PC-3 (cell line): ENCODE results near the gene USP11. TPM values are rescaled to one million over a fixed set of nuclear protein-coding genes. Genes with fewer than 3 reads are reported as not detected.
A peak's percentile ranks its signal among the peaks of the same experiment; 100 is the strongest.

ENCODE experiments used
- ATAC-seq: fragments of 200-7000 bp; cut with Tn5 transposase; 2 replicates; pipeline ENCODE4 v1.9.1; 2020; ENCODE audit warnings: mild to moderate bottlenecking, moderate library complexity
- BruUV-seq: library from RNA; stranded (reverse); fragments of 400-500 nt; replicated peaks from 2 replicates; lab custom pipeline; 2021; lab: Mats Ljungman, UMichigan
- CTCF ChIA-PET: fragments of 300-600 bp; sonication (Branson Sonifier 250); formaldehyde crosslinking; loops from one replicate; lab custom pipeline; 2022; ENCODE audit warnings: antibody characterized with exemption; lab: Charles Lee
- POLR2A ChIA-PET: fragments of 300-600 bp; sonication (Branson Sonifier 250); formaldehyde crosslinking; loops from one replicate; lab custom pipeline; 2022; ENCODE audit warnings: antibody characterized with exemption; ENCODE audit not compliant: unreplicated experiment; lab: Charles Lee
- DNase-seq: peaks from one replicate; pipeline ENCODE4 v3.0.0-alpha.2; 2015
- H2AFZ ChIP-seq: fragments of 300-600 bp; sonication (generic); 2 replicates; pipeline ENCODE4 v1.6.0; 2016; ENCODE audit warnings: antibody characterized with exemption, low read length
- H3F3A ChIP-seq: fragments of 300-600 bp; sonication (generic); one replicate; pipeline ENCODE4 v1.6.0; 2017; ENCODE audit warnings: antibody characterized with exemption, low read length, control low read depth, mild to moderate bottlenecking; ENCODE audit not compliant: unreplicated experiment
- H3K27ac ChIP-seq: fragments of 300-600 bp; sonication (generic); 2 replicates; pipeline ENCODE4 v1.5.1; 2016; ENCODE audit warnings: mild to moderate bottlenecking, low read length
- H3K27me3 ChIP-seq: fragments of 300-600 bp; sonication (generic); 2 replicates; pipeline ENCODE4 v1.6.1; 2016; ENCODE audit warnings: low read length, mixed read lengths
- H3K36me3 ChIP-seq: fragments of 300-600 bp; sonication (generic); 2 replicates; pipeline ENCODE4 v1.6.1; 2016; ENCODE audit warnings: low read depth, mixed run types, low read length, mixed read lengths
- H3K4me1 ChIP-seq: fragments of 300-600 bp; sonication (generic); 2 replicates; pipeline ENCODE4 v1.5.1; 2016; ENCODE audit warnings: low read length; ENCODE audit not compliant: insufficient read depth
- H3K4me2 ChIP-seq: fragments of 300-600 bp; sonication (generic); 2 replicates; pipeline ENCODE4 v1.6.0; 2016; ENCODE audit warnings: low read length
- H3K4me3 ChIP-seq: fragments of 300-600 bp; sonication (generic); 2 replicates; pipeline ENCODE4 v1.5.1; 2016; ENCODE audit warnings: mild to moderate bottlenecking, low read length, mixed read lengths
- H3K79me2 ChIP-seq: fragments of 300-600 bp; sonication (generic); 2 replicates; pipeline ENCODE4 v1.6.1; 2017; ENCODE audit warnings: low read length, mixed read lengths
- H3K9ac ChIP-seq: fragments of 300-600 bp; sonication (generic); 2 replicates; pipeline ENCODE4 v1.6.0; 2016; ENCODE audit warnings: mild to moderate bottlenecking, low read length
- H3K9me2 ChIP-seq: fragments of 300-600 bp; sonication (generic); replicated peaks from 2 replicates; pipeline ENCODE4 v1.6.1; 2016; ENCODE audit warnings: mixed run types, low read length, mixed read lengths
- H3K9me3 ChIP-seq: fragments of 300-600 bp; sonication (generic); 2 replicates; pipeline ENCODE4 v1.6.1; 2016; ENCODE audit warnings: low read length, mixed read lengths
- H4K20me1 ChIP-seq: fragments of 300-600 bp; sonication (generic); 2 replicates; pipeline ENCODE4 v1.6.1; 2016; ENCODE audit warnings: low read length, mixed read lengths
- EZH2 ChIP-seq: fragments of 300-600 bp; sonication (generic); IDR thresholded peaks from one replicate; pipeline ENCODE4 v1.6.1; 2017; ENCODE audit warnings: antibody characterized with exemption, mild to moderate bottlenecking, low read length; ENCODE audit not compliant: unreplicated experiment
- EZH2phosphoT487 ChIP-seq: fragments of 300-600 bp; sonication (generic); IDR thresholded peaks from 2 replicates; pipeline ENCODE4 v1.6.1; 2018; ENCODE audit warnings: mild to moderate bottlenecking, antibody characterized with exemption, low read length, borderline replicate concordance
- intact Hi-C: fragments of 100-400 bp; cut with micrococcal nuclease; formaldehyde crosslinking; loops from 2 replicates; pipeline ENCODE4 v1.9.0; 2023
- total RNA-seq: library from RNA; depleted of rRNA; stranded (reverse); fragments of >200 nt; gene quantifications from 2 replicates; pipeline ENCODE4 v1.2.3, GENCODE V29; 2014
- TF ChIP-seq, protein P1 (sequence below): fragments of 300-600 bp; sonication (generic); conservative IDR thresholded peaks from 2 replicates; pipeline ENCODE4 v1.5.1; 2017; ENCODE audit warnings: antibody characterized with exemption, low read depth, mild to moderate bottlenecking, low read length

USP11 gene
- total RNA-seq, 1 experiment from 2014 or later: 31.3 TPM

DNA sequence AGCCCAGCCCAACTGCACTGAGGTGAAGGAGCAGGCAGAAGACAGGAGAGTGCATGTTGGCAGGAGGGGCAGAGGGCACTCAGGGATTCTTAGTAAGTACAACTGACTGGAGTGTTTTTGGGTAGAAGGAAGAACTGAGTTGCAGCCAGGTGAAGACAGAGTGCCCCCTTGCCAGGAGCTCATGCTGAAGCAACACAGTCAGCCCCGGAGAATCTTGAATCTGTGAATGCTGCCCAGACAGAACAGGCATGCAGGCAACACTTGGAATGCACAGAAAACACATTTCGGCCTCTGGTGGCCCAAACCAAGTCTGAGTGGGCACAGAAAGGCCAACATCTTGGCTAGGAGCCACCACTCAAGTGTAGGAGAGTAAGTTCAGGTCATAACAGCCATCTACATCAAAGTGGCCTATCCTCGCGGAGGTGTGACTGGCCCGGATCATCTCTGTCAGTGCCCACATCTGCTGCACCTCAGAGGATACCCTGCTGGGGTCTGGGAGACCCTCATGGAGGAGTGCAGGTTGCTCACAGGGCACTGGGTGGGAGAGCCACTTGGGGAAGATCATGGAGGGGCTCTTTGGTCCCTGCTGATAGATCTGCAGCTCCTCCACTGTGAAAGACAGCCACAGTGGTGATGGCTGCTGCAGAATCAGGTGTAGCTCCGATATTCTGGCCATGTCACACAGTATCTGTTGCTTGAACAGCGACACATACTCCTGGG, 40.4 kb downstream of the USP11 start:
- intact Hi-C loops: no loop called here
- no peaks in the 10 kb centered on the region for H3K27me3 ChIP-seq
- no TSS peak for BruUV-seq
- ATAC-seq (no peak), DNase-seq (no peak)
- no peaks in the 10 kb centered on the region for H3F3A ChIP-seq
- no peak overlapping the region for H3K27ac ChIP-seq
- POLR2A ChIA-PET: no interaction called here
- H3K9ac ChIP-seq: no peak overlapping the region
- H3K4me2 ChIP-seq: no peak overlapping the region
- H2AFZ ChIP-seq: no peak overlapping the region
- CTCF ChIA-PET: no interaction called here
- H3K4me3 ChIP-seq: no peak overlapping the region
- no peaks in the 10 kb centered on the region for H3K9me3 ChIP-seq
- no peaks in the 10 kb centered on the region for H3K79me2 ChIP-seq
- H4K20me1 ChIP-seq: no peaks in the 10 kb centered on the region
- no peaks in the 10 kb centered on the region for H3K9me2 ChIP-seq
- TF ChIP-seq EZH2phosphoT487 (no peak), EZH2 (no peak)
- TF ChIP-seq, protein P1, sequence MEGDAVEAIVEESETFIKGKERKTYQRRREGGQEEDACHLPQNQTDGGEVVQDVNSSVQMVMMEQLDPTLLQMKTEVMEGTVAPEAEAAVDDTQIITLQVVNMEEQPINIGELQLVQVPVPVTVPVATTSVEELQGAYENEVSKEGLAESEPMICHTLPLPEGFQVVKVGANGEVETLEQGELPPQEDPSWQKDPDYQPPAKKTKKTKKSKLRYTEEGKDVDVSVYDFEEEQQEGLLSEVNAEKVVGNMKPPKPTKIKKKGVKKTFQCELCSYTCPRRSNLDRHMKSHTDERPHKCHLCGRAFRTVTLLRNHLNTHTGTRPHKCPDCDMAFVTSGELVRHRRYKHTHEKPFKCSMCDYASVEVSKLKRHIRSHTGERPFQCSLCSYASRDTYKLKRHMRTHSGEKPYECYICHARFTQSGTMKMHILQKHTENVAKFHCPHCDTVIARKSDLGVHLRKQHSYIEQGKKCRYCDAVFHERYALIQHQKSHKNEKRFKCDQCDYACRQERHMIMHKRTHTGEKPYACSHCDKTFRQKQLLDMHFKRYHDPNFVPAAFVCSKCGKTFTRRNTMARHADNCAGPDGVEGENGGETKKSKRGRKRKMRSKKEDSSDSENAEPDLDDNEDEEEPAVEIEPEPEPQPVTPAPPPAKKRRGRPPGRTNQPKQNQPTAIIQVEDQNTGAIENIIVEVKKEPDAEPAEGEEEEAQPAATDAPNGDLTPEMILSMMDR: no peak
- H3K36me3 ChIP-seq: no peaks in the 10 kb centered on the region
- no peaks in the 10 kb centered on the region; the same call in 1 of the 2 replicates for H3K4me1 ChIP-seq

DNA sequence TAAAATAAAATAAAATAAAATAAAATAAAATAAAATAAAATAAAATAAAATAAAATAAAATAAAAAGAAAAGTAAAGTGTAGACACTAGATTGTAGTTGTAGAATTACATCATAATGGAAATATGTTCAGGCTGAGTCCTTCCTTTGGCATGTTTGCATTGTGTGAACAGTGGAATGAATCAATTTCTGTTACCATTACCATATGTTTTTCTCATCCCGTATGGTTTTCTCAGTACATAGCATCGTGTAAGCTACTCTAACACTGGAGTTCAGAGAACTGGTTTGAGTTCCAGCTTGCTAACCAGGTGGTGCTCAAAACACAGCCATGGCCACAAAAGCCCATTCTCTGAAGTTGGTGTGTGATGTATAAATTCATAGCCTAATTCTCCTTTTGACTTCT, 45.9 kb downstream of the USP11 start:
- H3K4me3 ChIP-seq: no peak overlapping the region
- peak overlapping the region; percentile 44 for H3K27ac ChIP-seq
- H3K9me2 ChIP-seq: no peaks in the 10 kb centered on the region
- peaks cover 5% of the 10 kb centered on the region for H3K4me1 ChIP-seq
- ATAC-seq (peak; percentile 73), DNase-seq (peak; percentile 70)
- H3F3A ChIP-seq: no peaks in the 10 kb centered on the region
- H4K20me1 ChIP-seq: no peaks in the 10 kb centered on the region
- intact Hi-C loops: no loop called here
- no peak for TF ChIP-seq EZH2phosphoT487
- TF ChIP-seq, protein P1: no peak
- no peak for TF ChIP-seq EZH2
- BruUV-seq: no TSS peak
- no peaks in the 10 kb centered on the region for H3K27me3 ChIP-seq
- POLR2A ChIA-PET: no interaction called here
- CTCF ChIA-PET: interaction anchor here (0.6 kb wide), 1 partner anchor 227 kb away, joined by 3 read pairs; no protein-coding TSS in a partner anchor
- no peak overlapping the region for H3K9ac ChIP-seq
- H3K79me2 ChIP-seq: no peaks in the 10 kb centered on the region
- H3K9me3 ChIP-seq: no peaks in the 10 kb centered on the region
- no peaks in the 10 kb centered on the region for H3K36me3 ChIP-seq
- peak overlapping the region; percentile 13; the same call in 1 of the 2 replicates for H3K4me2 ChIP-seq
- no peak overlapping the region for H2AFZ ChIP-seq
